OCI-M1 (cell line): ENCODE results near the gene DDX47.
"Not testable (repeated sequence)": the region's sequence is repeated elsewhere in the genome, so short reads cannot be mapped to it uniquely, and the experiment has no call there.

Source experiments
- DNase-seq: peaks from one replicate; lab custom pipeline; 2025; lab: John Stamatoyannopoulos, UW

The DDX47 gene

GRCh38 chr12:12874029-12874428 lies 60.9 kb downstream of the DDX47 start:
- no peak for DNase-seq

GRCh38 chr12:12875301-12875700 lies 62.2 kb downstream of the DDX47 start:
- not testable (repeated sequence) for DNase-seq

GRCh38 chr12:12877153-12877768 lies 64.1 kb downstream of the DDX47 start:
- no peak for DNase-seq

GRCh38 chr12:12877781-12878455 lies 64.8 kb downstream of the DDX47 start:
- no peak for DNase-seq
